Calu3 (cell line): Measurements from ENCODE around the gene CHSY3. TPM values are rescaled to one million over a fixed set of nuclear protein-coding genes. Genes with fewer than 3 reads are reported as not detected.

ENCODE experiments used
- BruUV-seq: library from RNA; stranded (reverse); fragments of 400-500 nt; replicated peaks from 2 replicates; lab custom pipeline; 2021; lab: Mats Ljungman, UMichigan
- CTCF ChIA-PET: fragments of 300-600 bp; sonication (Branson Sonifier 250); formaldehyde crosslinking; loops from one replicate; lab custom pipeline; 2022; ENCODE audit warnings: antibody characterized with exemption; lab: Charles Lee
- DNase-seq: peaks from one replicate; pipeline ENCODE4 v3.0.0; 2022
- H3K27ac Mint-ChIP-seq: one replicate; pipeline ENCODE4 v1.8.0; 2022; ENCODE audit warnings: mixed read lengths; ENCODE audit not compliant: unreplicated experiment
- H3K27me3 Mint-ChIP-seq: one replicate; pipeline ENCODE4 v1.8.0; 2022; ENCODE audit warnings: mixed read lengths; ENCODE audit not compliant: unreplicated experiment
- H3K36me3 Mint-ChIP-seq: one replicate; pipeline ENCODE4 v1.8.0; 2022; ENCODE audit warnings: mild to moderate bottlenecking, moderate library complexity, mixed read lengths; ENCODE audit not compliant: insufficient read depth, unreplicated experiment
- H3K4me1 Mint-ChIP-seq: one replicate; pipeline ENCODE4 v1.8.0; 2022; ENCODE audit warnings: mild to moderate bottlenecking, low read depth, mixed read lengths; ENCODE audit not compliant: unreplicated experiment
- H3K4me3 Mint-ChIP-seq: one replicate; pipeline ENCODE4 v1.8.0; 2022; ENCODE audit warnings: mild to moderate bottlenecking, low read depth, moderate library complexity, mixed read lengths; ENCODE audit not compliant: unreplicated experiment
- H3K9me3 Mint-ChIP-seq: one replicate; pipeline ENCODE4 v1.8.0; 2022; ENCODE audit warnings: low read depth, mixed read lengths; ENCODE audit not compliant: unreplicated experiment
- CTCF ChIP-seq: fragments of 200-600 bp; IDR thresholded peaks from one replicate; pipeline ENCODE4 v1.8.0; 2022; ENCODE audit warnings: antibody characterized with exemption; ENCODE audit not compliant: unreplicated experiment
- intact Hi-C: fragments of 100-400 bp; cut with micrococcal nuclease; formaldehyde crosslinking; loops from one replicate; pipeline ENCODE4 v1.10.0; 2022; ENCODE audit not compliant: unreplicated experiment
- total RNA-seq: library from RNA; stranded (reverse); gene quantifications from 2 replicates; pipeline ENCODE4 v1.2.3, GENCODE V29; 2022

The CHSY3 gene
- total RNA-seq, 1 experiment from 2014 or later: 1.5 TPM

- no peaks in the 10 kb centered on the region for H3K4me1 Mint-ChIP-seq
- intact Hi-C loops: no loop called here
- TF ChIP-seq CTCF: no peak
- no peak overlapping the region for H3K27ac Mint-ChIP-seq
- H3K36me3 Mint-ChIP-seq: no peaks in the 10 kb centered on the region
- DNase-seq: no peak
- BruUV-seq: no TSS peak
- CTCF ChIA-PET: interaction anchor here (1.0 kb wide), 1 partner anchor 13 kb away, joined by 3 read pairs; no protein-coding TSS in a partner anchor
- no peaks in the 10 kb centered on the region for H3K27me3 Mint-ChIP-seq
- no peak overlapping the region for H3K4me3 Mint-ChIP-seq
- H3K9me3 Mint-ChIP-seq: peaks cover 4% of the 10 kb centered on the region
Observed at GRCh38 chr5:129978270-129978669, 74.0 kb downstream of the CHSY3 start.

- no TSS peak for BruUV-seq
- peaks cover 7% of the 10 kb centered on the region for H3K9me3 Mint-ChIP-seq
- no peaks in the 10 kb centered on the region for H3K4me1 Mint-ChIP-seq
Observed at GRCh38 chr5:129988453-129988852, 84.2 kb downstream of the CHSY3 start.

GRCh38 chr5:129991780-129992179 lies 87.5 kb downstream of the CHSY3 start:
- TF ChIP-seq CTCF: no peak
- Mint-ChIP-seq H3K4me1 (no peaks in the 10 kb centered on the region), H3K9me3 (peaks cover 2% of the 10 kb centered on the region), H3K4me3 (no peak overlapping the region), H3K27me3 (no peaks in the 10 kb centered on the region), H3K36me3 (no peaks in the 10 kb centered on the region), H3K27ac (no peak overlapping the region)
- no TSS peak for BruUV-seq
- intact Hi-C loops: no loop called here
- CTCF ChIA-PET: no interaction called here
- DNase-seq: no peak

More at GRCh38 chr5:129988453-129988852, 84.2 kb downstream of the CHSY3 start:
- Mint-ChIP-seq H3K27me3 (no peaks in the 10 kb centered on the region), H3K36me3 (no peaks in the 10 kb centered on the region), H3K27ac (no peak overlapping the region), H3K4me3 (no peak overlapping the region)
- intact Hi-C loops: no loop called here
- TF ChIP-seq CTCF: no peak
- CTCF ChIA-PET: no interaction called here
- DNase-seq: no peak

- H3K4me1 Mint-ChIP-seq: no peaks in the 10 kb centered on the region
- intact Hi-C loops: no loop called here
- BruUV-seq: no TSS peak
- CTCF ChIA-PET: no interaction called here
- H3K4me3 Mint-ChIP-seq: no peak overlapping the region
- TF ChIP-seq CTCF: no peak
- H3K27ac Mint-ChIP-seq: no peak overlapping the region
- no peaks in the 10 kb centered on the region for H3K27me3 Mint-ChIP-seq
- H3K36me3 Mint-ChIP-seq: no peaks in the 10 kb centered on the region
- H3K9me3 Mint-ChIP-seq: peaks cover 2% of the 10 kb centered on the region
- no peak for DNase-seq
Observed at GRCh38 chr5:129996896-129997295, 92.6 kb downstream of the CHSY3 start.
